Measurements from ENCODE around the gene FAF1. TPM values are rescaled to one million over a fixed set of nuclear protein-coding genes. Genes with fewer than 3 reads are reported as not detected.

Gene FAF1
- total and polyA plus RNA-seq, 2 of the 8 experiments (the other 6 are each of a cell fraction or from before 2014, with no cell fraction given): 10.8 to 65.9 TPM

GRCh38 chr1:50426702-50427085 is 533.4 kb downstream of the FAF1 start (continued):
- TF ChIP-seq CHD7 (IDR thresholded peaks at IDR 0.05; ENCODE audit: insufficient replicate concordance, low read length): no peak
- TF ChIP-seq CHD2 (IDR thresholded peaks at IDR 0.05; ENCODE audit: low read length): no peak
- TF ChIP-seq SIN3A (conservative IDR thresholded peaks at IDR 0.05 in 1 of 2, IDR thresholded peaks at IDR 0.05 in 1 of 2; ENCODE audit: low read depth in 1 of 2, low read length in 2 of 2): no peak
- no peak for TF ChIP-seq E2F6 (IDR thresholded peaks at IDR 0.05)
- no peak for TF ChIP-seq EP300 (IDR thresholded peaks at IDR 0.05; ENCODE audit: borderline replicate concordance in 1 of 2, low read depth in 2 of 2, low read length in 2 of 2)
- no peak for TF ChIP-seq HDAC2 (IDR thresholded peaks at IDR 0.05; ENCODE audit: borderline replicate concordance in 1 of 2, low read depth in 2 of 2, low read length in 2 of 2)
- TF ChIP-seq SP1 (IDR thresholded peaks at IDR 0.05; ENCODE audit: low read depth, low read length): no peak
- no peak for TF ChIP-seq CBX5 (IDR thresholded peaks at IDR 0.05; ENCODE audit: low read depth, low read length)
- TF ChIP-seq TAF1 (IDR thresholded peaks at IDR 0.05; ENCODE audit: low read depth, low read length): no peak
- TF ChIP-seq TEAD4 (IDR thresholded peaks at IDR 0.05; ENCODE audit: low read depth, low read length): no peak

Data from H1 (cell line).